ENCODE measurements around the gene RFXAP.
A peak's percentile ranks its signal among the peaks of the same experiment; 100 is the strongest.
"Not testable (repeated sequence)": the region's sequence is repeated elsewhere in the genome, so short reads cannot be mapped to it uniquely, and the experiment has no call there.

The RFXAP gene, protein sequence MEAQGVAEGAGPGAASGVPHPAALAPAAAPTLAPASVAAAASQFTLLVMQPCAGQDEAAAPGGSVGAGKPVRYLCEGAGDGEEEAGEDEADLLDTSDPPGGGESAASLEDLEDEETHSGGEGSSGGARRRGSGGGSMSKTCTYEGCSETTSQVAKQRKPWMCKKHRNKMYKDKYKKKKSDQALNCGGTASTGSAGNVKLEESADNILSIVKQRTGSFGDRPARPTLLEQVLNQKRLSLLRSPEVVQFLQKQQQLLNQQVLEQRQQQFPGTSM

DNA sequence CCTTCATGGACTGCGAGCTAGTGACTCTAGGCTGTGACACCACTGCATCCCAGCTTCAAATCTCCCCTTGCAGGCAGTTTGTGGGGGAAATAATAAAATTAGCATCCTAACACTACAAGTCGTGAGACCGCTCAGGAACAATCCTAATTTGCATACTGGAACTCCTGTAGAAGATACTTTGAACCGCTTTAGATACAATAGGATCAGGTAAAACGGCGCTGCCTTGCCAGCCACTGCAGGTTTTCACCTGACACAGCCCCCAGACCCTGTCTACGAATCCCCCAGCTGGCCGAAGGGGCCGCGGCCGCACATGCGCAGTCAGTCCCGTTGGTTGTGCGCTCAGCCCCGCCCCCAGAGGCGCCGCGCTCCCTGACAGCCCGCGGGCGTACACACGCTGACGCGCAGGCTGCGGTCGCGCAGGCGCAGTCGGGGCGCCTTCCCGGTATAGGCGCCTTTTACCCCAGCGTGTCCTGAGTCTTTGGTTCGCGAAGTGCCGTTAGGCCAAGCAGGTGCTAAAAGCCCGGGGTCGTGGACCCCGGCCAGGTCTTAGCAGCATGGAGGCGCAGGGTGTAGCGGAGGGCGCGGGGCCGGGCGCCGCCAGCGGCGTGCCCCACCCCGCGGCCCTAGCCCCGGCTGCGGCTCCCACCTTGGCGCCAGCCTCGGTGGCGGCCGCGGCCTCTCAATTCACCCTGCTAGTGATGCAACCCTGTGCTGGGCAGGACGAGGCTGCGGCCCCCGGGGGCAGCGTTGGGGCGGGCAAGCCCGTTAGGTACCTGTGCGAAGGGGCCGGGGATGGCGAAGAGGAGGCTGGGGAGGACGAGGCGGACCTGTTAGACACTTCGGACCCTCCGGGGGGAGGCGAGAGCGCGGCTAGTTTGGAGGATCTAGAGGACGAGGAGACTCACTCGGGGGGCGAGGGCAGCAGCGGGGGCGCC lies at the start of gene RFXAP:
TSS of gene RFXAP (plus strand) at position 419 of the 935 bp plus-strand sequence. CDS start at position 555, 136 bp downstream.
- peak; percentile 91 to 93 for DNase-seq

DNA sequence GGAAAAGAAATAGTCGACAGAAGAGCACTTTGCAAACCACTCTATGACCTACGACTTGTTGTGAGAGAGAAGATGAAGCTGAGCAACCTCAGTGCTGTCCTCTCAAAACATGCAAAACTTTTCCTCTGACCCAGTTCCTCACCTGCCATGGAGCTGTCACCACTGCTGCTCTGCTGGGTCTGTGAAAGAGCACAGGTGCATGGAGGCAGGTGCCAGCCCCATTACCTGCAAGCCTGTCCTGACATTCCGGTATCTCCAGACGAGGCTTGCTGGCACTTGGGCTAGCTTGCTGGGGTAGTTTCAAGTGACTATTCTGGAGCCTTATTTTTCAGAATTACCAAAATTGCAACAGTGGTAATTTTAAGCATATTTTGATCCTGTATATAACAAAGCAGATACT lies 49.5 kb upstream of the RFXAP start:
- no peak for DNase-seq

DNA sequence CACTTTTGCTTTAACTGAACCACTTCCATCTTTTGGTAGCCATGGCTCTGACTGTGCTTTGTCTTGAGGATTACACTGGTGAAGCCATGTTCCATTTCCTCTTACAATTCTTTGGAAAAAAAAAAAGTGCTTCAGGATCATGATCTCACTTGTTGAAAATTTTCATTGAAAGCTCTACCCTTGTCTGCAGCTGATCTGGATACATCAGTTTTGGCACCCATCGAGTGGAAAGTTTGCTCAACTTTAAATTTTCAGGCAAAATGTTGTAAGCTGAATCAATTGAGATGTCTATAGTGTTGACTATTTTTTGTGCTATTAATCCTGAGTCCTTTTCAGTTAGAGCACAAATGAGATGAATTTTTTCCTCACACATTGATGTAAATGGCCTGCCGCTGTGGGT lies 48.3 kb upstream of the RFXAP start:
- no peak for DNase-seq

DNA sequence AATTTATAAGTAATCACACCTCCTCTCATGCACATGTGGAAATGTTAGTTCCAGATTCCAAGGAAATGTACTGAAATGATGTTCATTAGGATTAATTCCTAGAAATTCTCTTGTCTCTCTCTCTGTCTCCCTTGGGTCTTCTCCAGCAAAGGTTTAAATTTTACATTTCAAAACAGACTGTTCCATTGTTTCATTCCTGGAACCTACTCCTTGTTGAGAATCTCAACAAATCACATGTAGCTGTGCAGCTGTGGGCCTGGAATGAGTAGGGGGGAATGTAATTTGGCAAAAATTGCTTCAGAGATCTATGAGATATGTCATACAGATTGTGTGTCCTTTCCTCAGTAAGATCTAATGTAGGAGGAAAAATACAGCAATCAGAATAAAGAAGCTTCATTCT lies 46.2 kb upstream of the RFXAP start:
- no peak for DNase-seq

DNA sequence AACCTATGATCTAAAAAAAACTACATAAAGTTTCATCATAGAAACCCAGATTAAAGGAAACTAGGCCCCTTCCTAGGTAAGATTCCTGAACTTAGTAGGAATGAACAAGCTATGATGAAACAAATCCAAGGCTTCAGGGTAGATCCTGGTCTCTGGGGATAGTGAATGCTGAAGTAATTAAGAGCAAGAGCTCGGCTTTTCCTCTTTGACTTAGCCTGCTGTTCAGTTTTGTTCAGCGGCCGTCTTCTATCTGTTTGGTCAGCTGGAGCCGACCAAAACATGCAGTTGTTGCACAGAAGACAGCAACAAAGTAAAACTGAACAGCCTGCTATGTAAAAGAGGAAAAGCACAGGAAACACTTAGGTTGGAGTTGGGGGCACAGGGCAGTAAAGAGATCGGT lies 44.1 kb upstream of the RFXAP start:
- no peak for DNase-seq

DNA sequence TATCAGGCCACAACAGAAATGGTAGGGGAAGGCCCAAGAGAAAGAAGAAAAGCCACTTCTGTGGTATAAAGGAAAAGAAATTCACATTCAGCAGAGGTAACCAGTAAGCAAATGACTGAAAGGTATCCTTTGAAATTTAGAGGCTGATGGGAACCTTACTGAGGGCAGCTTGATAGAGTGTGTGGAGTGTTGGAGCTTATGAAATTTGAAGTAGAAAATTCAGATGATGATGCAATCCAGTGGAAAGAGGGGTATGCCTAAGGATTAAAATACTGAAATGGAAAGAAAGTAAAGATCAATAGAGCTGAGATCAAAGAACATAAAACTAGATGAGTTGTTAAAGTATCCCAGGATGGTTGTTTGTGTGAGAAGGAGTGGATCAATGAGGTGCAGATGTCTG lies 42.8 kb upstream of the RFXAP start:
- no peak for DNase-seq

DNA sequence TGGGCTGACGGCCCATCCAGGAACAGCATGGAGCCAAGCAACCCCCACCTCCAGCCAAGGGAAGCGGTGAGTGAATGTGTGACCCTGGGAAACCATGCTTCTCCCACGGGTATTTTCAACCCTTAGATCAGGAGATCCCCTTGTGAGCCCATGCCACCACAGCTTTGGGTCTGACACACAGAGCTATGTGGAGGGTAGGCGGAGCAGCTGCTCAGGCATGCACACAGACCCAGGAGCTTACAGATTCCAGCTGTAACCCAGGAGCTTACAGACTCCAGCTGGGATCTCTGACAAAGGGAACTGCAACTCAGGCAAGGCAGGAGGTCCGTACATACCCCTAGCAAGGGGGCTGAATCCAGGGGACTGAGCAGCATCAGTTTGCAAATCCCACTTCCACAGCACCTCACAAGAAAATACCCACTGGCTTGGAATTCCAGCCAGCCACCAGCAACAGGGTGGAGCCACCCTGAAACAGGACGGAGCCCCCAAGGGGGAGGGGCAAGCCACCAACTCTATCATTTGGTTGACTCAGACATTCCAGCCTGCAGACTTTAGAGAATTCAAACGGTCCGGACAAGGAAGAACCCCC lies 40.8 kb upstream of the RFXAP start:
- no peak for DNase-seq

DNA sequence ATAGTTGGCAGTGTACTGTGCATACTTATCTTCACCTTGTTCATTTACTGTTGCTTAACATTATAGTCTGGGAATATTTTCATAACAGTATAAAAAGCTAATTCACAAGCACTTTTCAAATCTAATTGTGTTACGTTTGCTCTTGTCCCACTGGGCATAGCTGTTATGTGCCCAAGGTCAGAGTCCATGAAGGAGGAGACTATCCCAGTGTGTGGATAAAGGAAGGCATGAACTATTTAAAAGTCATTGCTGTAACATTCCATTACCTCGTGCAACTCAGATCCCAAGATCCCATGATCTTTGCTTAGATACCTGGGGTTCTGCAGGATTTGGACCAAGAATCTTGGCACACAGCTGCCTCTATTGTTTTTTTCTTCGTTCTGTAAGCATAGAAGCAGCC lies 35.1 kb upstream of the RFXAP start:
- DNase-seq = no peak

DNA sequence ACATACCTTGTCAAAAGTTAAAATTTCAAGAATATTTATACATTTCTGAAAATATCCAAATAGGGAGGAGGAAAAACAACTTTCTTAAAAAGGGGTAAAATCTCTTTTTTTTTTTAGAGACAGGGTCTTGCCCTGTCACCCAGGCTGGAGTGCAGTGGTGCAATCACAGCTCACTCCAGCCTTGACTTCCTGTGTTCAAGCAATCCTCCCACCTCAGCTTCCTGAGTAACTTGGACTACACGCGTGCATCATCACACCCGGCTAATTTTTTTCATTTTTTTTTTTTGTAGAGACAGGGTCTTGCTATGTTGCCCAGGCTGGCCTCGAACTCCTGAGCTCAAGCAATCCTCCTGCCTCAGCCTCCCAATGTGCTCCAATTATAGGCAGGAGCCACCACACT lies 32.8 kb upstream of the RFXAP start:
- not testable (repeated sequence) for DNase-seq

DNA sequence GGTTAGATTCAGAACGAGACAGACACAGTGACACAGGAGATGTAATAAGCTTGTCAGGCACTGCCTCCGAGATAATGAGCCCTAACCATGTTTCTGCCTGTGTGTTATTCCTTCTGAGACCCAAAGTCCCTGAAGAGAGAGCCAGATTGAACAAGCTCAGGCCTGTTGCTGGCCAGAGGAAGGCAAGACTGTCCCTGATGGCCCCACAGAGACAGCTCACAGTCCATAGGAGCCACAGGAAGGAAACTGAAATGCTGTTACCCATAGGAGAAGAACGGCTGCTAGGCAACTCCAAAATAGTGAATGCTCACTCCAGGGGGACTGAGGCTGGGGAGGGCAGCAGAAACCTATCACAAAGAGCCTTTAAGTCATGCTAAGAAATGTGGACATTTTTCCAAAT lies 31.8 kb upstream of the RFXAP start:
- no peak for DNase-seq

DNA sequence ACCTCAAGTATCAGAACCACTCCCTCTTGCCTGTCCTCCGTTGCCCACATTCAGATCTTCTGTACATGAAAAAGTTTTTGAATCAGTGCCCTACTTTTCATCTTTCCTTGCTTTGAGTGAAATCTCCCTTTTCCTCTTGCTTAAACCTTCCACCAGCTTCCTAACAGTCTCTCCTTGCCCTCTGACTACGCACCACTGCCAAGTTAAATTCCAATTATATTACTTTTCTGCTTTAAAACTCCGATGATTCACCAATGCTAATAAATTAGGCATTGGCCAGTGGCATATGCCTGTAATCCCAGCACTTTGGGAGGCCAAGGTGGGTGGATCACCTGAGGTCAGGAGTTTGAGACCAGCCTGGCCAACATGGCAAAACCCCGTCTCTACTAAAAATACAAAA lies 30.7 kb upstream of the RFXAP start:
- no peak for DNase-seq

DNA sequence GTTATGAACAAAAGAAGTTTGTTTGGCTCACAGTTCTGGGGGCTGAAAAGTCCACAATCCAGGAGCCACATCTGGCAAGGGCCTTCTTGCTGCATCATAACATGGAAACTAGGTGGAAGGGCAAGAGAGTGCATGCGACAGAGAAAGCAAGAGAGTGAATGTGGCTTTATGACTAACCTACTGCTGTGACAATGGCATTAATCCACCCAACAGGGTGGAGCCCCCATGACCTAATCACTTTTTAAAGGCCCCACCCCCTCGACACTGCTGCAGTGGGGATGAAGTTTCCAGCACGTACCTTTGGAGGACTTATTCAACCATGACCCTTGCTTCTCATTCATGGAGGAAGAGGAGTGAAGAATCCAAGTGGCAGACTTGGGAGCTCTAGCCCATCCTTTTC lies 30.0 kb upstream of the RFXAP start:
- no peak for DNase-seq

DNA sequence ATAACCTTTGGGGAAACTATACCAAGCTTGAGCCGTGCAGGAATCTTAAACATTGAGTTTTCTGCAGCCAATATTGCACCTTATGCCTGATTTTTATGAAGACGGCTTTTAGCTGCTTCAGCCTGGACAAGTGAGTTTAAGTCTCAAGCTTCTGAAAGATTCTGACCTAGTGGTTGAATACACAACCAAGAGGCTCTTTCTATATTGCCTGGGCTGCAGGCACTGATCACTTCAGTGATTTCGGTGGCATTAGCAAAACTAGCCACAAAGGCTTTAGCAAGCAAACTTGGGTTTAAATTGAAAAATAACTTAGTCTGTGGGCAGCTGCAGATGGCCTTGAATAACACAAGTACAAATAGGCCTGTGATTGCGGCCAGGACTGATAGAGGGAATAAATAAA lies 29.3 kb upstream of the RFXAP start:
- no peak for DNase-seq

DNA sequence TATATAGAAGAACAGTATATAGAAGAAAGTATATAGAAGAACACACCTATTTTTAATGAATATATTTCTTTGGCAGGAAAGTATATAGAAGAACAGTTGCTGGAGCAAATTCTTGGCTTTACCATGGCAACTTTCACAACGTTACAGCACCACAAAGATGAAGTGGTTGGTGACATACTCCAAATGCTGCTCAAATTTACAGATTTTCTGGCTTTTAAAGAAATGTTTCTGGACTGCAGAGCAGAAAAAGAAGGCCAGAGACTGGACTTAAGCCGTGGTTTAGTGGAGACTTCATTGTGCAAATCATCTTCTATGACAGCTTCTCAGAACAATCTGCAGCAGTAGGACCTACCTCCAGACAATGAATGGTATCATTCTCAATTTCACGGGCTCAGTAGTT lies 24.3 kb upstream of the RFXAP start:
- DNase-seq = no peak

DNA sequence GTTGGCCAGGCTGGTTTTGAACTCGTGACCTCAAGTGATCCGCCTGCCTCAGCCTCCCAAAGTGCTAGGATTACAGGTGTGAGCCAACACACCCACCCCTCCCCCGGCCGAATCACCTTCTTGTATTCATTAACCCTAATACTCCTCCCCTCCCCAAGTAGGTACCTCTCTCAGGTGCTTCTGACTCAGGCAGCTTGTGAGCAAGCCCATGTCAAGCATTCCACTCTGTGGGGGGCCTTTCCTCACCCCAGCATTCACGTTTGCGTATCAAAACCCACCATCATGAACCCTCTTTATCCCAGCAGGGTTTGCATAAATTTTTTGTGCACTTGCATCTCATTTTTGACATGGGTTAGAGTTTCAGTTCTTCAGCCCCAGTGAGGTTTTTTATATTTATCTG lies 23.6 kb upstream of the RFXAP start:
- DNase-seq = no peak

DNA sequence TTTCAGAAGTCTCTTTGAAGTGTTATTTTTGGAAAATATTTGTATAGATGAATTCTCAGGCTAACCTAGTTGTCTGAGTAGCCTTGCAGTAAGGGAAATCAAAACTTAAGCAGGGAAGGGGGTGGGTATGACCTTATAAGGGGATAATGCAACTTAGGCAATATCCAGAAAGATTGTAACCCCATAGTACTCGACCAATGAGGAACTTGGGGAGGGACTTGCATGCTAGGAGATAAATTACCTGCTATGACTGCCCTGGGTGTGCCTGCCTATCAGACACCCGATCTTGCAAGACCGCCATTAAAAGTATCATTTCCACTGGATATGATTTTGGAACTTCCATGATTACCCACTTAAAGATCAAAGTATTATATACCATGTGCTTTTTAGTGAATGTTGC lies 23.0 kb upstream of the RFXAP start:
- DNase-seq = no peak

DNA sequence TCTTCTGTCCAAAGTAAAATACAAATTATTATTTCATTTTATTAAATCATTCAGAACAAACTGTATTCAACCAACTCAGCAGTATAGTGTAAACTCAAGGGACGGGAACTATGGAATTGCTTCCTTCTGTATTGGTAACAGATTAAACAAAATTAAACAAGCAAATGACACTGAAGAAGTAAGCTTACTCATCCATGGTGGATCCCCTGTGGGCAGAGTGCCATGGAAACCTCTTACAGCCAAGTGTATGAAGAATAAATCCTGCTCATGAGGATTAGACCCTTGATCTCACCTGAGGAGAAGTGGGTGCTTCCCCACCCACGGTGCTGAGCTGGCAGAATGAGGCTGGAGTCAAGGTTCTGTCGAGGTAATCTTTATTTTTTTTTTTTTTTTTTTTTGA lies 18.0 kb upstream of the RFXAP start:
- no peak for DNase-seq

DNA sequence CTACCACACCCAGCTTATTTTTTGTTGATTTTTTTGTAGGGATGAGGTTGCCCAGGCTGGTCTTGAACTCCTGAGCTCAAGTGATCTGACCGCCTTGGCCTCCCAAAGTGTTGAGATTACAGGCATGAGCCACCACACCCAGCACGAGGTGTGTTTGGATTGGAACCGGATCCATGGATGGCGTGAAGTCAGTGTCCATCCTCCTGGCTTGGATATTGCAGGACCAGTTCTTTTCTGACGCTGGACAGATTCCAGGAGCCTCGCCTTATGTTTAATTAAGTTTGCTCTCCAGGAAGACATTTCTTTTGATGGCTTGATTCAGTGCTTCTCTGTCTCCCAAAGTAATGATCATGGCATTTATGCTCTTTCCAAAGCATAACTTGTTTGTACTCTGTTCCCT lies 14.4 kb upstream of the RFXAP start:
- no peak for DNase-seq

DNA sequence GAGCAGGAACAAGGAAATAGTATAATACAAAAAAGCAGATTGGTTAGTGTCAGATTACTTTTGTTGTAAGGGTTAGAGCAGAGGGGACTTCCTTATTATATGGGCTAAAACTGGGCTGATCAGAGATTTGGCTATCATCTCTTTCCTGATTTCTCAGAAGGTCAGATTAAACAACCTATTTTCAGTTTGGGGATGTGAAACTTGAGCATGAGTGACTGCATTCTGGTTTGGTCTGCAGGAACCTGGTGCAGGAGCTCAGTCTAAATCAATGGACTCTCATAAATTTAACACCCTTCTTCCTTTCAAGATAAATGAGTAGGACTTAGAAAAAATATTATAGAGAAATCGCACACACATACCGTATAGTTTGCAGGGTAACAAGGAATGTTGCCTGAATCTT lies 12.9 kb upstream of the RFXAP start:
- no peak for DNase-seq

DNA sequence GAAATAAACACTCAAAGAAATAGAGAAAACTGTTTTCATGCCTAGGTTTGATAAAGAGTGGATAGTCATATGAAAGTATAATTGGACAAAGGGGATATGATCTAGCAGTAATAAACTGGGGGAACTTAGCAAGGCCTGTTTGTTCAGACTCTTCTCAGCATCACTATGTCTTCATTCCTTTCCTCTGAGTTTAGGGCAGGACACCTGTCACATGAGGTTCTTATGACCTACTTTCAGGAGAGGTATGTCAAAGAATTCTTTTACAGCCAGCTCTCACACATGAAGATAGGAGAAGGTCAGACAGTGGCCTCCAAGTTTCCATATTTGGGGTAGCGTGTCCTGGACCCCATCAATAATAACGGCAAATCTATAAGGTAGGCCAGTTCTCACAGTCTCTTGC lies 11.4 kb upstream of the RFXAP start:
- DNase-seq = no peak

DNA sequence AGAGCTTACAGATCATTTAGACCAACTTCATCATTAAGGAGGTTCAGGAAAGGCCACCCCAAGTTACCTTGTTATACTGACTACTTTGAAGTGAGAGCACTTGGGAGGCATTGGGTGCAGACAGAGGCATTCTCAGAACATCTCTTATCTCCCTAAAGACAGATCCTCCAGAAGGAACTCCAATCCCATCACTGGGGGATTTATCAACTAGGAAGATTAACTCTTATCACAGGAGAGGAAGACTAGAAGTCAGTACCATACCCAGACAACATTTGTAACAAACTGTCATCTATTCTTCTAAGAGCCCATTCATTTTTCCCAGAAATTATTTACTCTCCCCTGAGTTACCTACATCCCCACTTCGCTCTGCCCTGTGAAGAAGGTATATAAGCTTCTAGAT lies 5.8 kb upstream of the RFXAP start:
- DNase-seq = no peak

DNA sequence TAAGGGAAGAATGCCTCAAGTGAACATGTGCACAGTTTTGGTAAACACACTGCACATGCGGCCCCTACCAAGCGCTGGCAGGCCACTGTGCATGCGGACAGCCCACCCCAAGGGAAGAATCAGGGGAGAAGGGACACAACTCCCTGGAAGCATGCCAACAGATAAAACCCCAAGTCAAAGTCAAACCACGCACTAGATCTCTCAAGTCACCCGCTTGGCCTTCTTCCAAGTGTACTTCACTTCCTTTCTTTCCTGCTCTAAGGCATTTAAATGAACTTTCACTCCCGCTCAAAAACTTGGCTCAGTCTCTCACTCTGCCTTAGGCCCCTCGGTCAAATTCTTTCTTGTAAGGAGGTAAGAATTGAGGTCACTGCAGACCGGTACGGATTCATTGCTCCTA lies 4.6 kb upstream of the RFXAP start:
- DNase-seq = no peak

DNA sequence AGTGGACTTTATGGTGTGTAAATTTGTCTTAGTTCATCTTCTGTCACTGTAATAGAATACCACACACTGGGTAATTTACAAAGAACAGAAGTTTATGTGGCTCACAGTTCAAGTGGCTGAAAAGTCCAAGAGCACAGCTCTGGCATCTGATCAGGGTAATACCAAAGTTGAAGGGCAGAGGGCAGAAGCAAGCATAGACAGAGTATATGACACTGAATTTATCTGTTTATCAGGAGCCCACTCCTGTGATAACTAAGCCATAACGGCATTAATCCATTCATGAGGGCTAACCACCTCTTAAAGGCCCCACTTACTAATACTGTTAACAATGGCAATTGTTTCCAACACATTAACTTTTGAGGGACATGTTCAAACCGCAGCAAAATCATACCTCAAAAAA lies 4.0 kb upstream of the RFXAP start:
- no peak for DNase-seq

All from stimulated activated CD4-positive, alpha-beta T cell treated with anti-CD3 and anti-CD28 coated beads, Interleukin-2, amount 100 ng/mL, for 24 hours (primary cell).